Measurements from ENCODE around the gene MAGI3. TPM values are rescaled to one million over a fixed set of nuclear protein-coding genes. Genes with fewer than 3 reads are reported as not detected.

The MAGI3 gene
- total RNA-seq, 2 experiments from 2014 or later = 4.7 to 7.8 TPM

- Histone ChIP-seq H3K4me1 (ENCODE audit: insufficient read depth, low read length, poor library complexity, severe bottlenecking) (no peaks in the 10 kb centered on the region), H3K27ac (ENCODE audit: low read depth, low read length, poor library complexity, severe bottlenecking) (no peak overlapping the region), H3K79me2 (ENCODE audit: insufficient read depth, low read depth, low read length) (no peaks in the 10 kb centered on the region), H3K36me3 (ENCODE audit: insufficient read depth, low read length) (no peaks in the 10 kb centered on the region), H3K4me2 (ENCODE audit: low read length) (no peak overlapping the region), H2AFZ (ENCODE audit: low read length) (no peak overlapping the region), H3K9me2 (ENCODE audit: insufficient read depth, low read length) (no peaks in the 10 kb centered on the region), H3K9me3 (ENCODE audit: low read length) (no peaks in the 10 kb centered on the region), H3K4me3 (ENCODE audit: low read depth, low read length, poor library complexity, severe bottlenecking) (no peak overlapping the region), H4K20me1 (ENCODE audit: insufficient read depth, low read length) (no peaks in the 10 kb centered on the region)
- BruUV-seq (replicated peaks) = no TSS peak
- ChIA-PET POLR2A (interaction anchor here (0.6 to 1.0 kb wide), 4 partner anchors 8 to 86 kb away, joined by 3 read pairs; no protein-coding TSS in a partner anchor), CTCF (ENCODE audit: unreplicated experiment) (no interaction called here)
- intact Hi-C loops (cut with micrococcal nuclease; ENCODE audit: unreplicated experiment) = no loop called here
- DNase-seq (ENCODE audit: low spot score) = no peak
- TF ChIP-seq EZH2phosphoT487 (IDR thresholded peaks at IDR 0.05; ENCODE audit: borderline replicate concordance, low read depth, low read length) (no peak), CTCF (conservative IDR thresholded peaks at IDR 0.05; ENCODE audit: low read length) (no peak)
These were observed 291.5 kb downstream of the MAGI3 start for GRCh38 chr1:113681596-113682337.

- intact Hi-C loops (cut with micrococcal nuclease; ENCODE audit: unreplicated experiment) = no loop called here
- Histone ChIP-seq H3K4me3 (ENCODE audit: low read depth, low read length, poor library complexity, severe bottlenecking) (no peak overlapping the region), H3K4me1 (ENCODE audit: insufficient read depth, low read length, poor library complexity, severe bottlenecking) (no peaks in the 10 kb centered on the region), H3K9me2 (ENCODE audit: insufficient read depth, low read length) (no peaks in the 10 kb centered on the region), H3K36me3 (ENCODE audit: insufficient read depth, low read length) (no peaks in the 10 kb centered on the region), H3K4me2 (ENCODE audit: low read length) (no peak overlapping the region), H3K9me3 (ENCODE audit: low read length) (no peaks in the 10 kb centered on the region), H3K27ac (ENCODE audit: low read depth, low read length, poor library complexity, severe bottlenecking) (no peak overlapping the region), H2AFZ (ENCODE audit: low read length) (no peak overlapping the region), H3K79me2 (ENCODE audit: insufficient read depth, low read depth, low read length) (no peaks in the 10 kb centered on the region), H4K20me1 (ENCODE audit: insufficient read depth, low read length) (no peaks in the 10 kb centered on the region)
- no peak for DNase-seq (ENCODE audit: low spot score)
- POLR2A ChIA-PET = no interaction called here
- CTCF ChIA-PET (ENCODE audit: unreplicated experiment) = no interaction called here
- TF ChIP-seq EZH2phosphoT487 (IDR thresholded peaks at IDR 0.05; ENCODE audit: borderline replicate concordance, low read depth, low read length) (no peak), CTCF (conservative IDR thresholded peaks at IDR 0.05; ENCODE audit: low read length) (no peak)
- BruUV-seq (replicated peaks) = no TSS peak
These were observed 293.3 kb downstream of the MAGI3 start for GRCh38 chr1:113683384-113684152.

GRCh38 chr1:113684153-113684541 is 293.8 kb downstream of the MAGI3 start:
- no peak overlapping the region for H3K27ac ChIP-seq (ENCODE audit: low read depth, low read length, poor library complexity, severe bottlenecking)
- no peak overlapping the region for H3K4me3 ChIP-seq (ENCODE audit: low read depth, low read length, poor library complexity, severe bottlenecking)
- no TSS peak for BruUV-seq (replicated peaks)
- H2AFZ ChIP-seq (ENCODE audit: low read length) = no peak overlapping the region
- no peaks in the 10 kb centered on the region for H4K20me1 ChIP-seq (ENCODE audit: insufficient read depth, low read length)
- intact Hi-C loops (cut with micrococcal nuclease; ENCODE audit: unreplicated experiment) = no loop called here
- H3K79me2 ChIP-seq (ENCODE audit: insufficient read depth, low read depth, low read length) = no peaks in the 10 kb centered on the region
- no peak for DNase-seq (ENCODE audit: low spot score)
- CTCF ChIA-PET (ENCODE audit: unreplicated experiment) = no interaction called here
- no peaks in the 10 kb centered on the region for H3K36me3 ChIP-seq (ENCODE audit: insufficient read depth, low read length)
- H3K4me2 ChIP-seq (ENCODE audit: low read length) = no peak overlapping the region
- POLR2A ChIA-PET = no interaction called here
- H3K4me1 ChIP-seq (ENCODE audit: insufficient read depth, low read length, poor library complexity, severe bottlenecking) = no peaks in the 10 kb centered on the region
- H3K9me2 ChIP-seq (ENCODE audit: insufficient read depth, low read length) = no peaks in the 10 kb centered on the region
- no peaks in the 10 kb centered on the region for H3K9me3 ChIP-seq (ENCODE audit: low read length)
- TF ChIP-seq CTCF (conservative IDR thresholded peaks at IDR 0.05; ENCODE audit: low read length) = no peak
- no peak for TF ChIP-seq EZH2phosphoT487 (IDR thresholded peaks at IDR 0.05; ENCODE audit: borderline replicate concordance, low read depth, low read length)

All from OCI-LY7 (cell line).